ENCODE data around the gene PTX4.

- no peak for TF ChIP-seq CTCF (IDR thresholded peaks at IDR 0.05)
- TF ChIP-seq POLR2A (IDR thresholded peaks at IDR 0.05): no peak
Measured at GRCh38 chr16:1505912-1506311, 17.2 kb upstream of the PTX4 start.
